Measurements from ENCODE around the gene SASH3. TPM values are rescaled to one million over a fixed set of nuclear protein-coding genes. Genes with fewer than 3 reads are reported as not detected.

SASH3 gene
- total RNA-seq, 1 donor from 2014 or later, result not detected

DNA sequence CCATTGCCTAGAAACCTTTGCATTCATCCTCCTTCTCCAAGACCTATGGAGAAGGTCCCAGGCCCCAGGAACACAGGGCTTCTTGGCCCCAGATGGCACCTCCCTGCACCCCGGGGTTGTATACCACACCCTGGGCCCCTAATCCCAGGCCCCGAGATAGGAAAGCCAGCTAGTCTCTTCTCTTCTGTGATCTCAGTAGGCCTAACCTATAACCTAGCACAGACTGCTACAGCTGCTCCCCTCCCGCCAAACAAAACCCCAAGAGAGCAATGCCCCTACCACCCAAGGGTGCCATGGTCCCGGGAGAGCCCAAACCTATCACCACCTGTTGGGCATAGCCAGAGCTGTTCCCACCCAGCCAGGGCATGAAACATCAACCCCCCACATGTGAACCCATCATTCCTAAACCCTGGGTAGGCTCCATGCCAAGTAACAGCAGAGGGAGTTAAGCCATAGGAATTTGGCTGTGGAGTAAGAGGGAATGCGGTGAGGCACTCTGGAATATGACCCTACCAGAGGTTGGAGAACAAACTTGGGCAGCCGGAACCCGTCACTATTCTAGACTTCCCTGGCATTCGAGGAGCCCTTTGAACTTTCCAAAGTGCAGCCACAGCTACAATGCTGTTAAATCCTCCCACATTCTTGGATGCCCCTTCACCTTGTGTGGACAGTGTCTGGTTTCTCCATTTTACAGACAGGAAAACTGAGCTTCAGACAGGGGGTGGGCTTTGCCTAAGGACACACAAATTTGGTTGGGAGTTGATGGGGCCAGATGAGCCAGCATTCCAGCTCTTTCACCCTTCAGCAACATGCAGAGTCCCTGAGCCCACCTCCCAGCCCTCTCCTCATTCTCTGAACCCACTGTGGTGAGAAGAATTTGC is 10.9 kb upstream of the SASH3 start:
- DNase-seq (ENCODE audit: extremely low spot score, unreplicated experiment), result no peak
- H3K27ac Mint-ChIP-seq, result no peak overlapping the region

GRCh38 chrX:129769467-129770154 is 10.1 kb upstream of the SASH3 start:
- H3K4me1 Mint-ChIP-seq (ENCODE audit: unreplicated experiment), result no peaks in the 10 kb centered on the region

More for the DNA sequence above, 10.9 kb upstream of the SASH3 start:
- Mint-ChIP-seq H3K4me3 (no peak overlapping the region), H3K27me3 (no peaks in the 10 kb centered on the region), H3K36me3 (no peaks in the 10 kb centered on the region), H3K9me3 (no peaks in the 10 kb centered on the region), H3K4me1 (ENCODE audit: unreplicated experiment) (no peaks in the 10 kb centered on the region)
- TF ChIP-seq CTCF (conservative IDR thresholded peaks at IDR 0.05), result no peak

GRCh38 chrX:129771266-129771995 is 8.3 kb upstream of the SASH3 start:
- Mint-ChIP-seq H3K4me1 (ENCODE audit: unreplicated experiment) (no peaks in the 10 kb centered on the region), H3K4me3 (no peak overlapping the region), H3K9me3 (no peaks in the 10 kb centered on the region), H3K27ac (no peak overlapping the region), H3K27me3 (no peaks in the 10 kb centered on the region), H3K36me3 (no peaks in the 10 kb centered on the region)
- no peak for DNase-seq (ENCODE audit: extremely low spot score, unreplicated experiment)
- TF ChIP-seq CTCF (conservative IDR thresholded peaks at IDR 0.05), result no peak

More at GRCh38 chrX:129769467-129770154, 10.1 kb upstream of the SASH3 start:
- no peaks in the 10 kb centered on the region for H3K27me3 Mint-ChIP-seq
- H3K27ac Mint-ChIP-seq, result no peak overlapping the region
- TF ChIP-seq CTCF (conservative IDR thresholded peaks at IDR 0.05), result no peak
- no peak overlapping the region for H3K4me3 Mint-ChIP-seq
- no peak for DNase-seq (ENCODE audit: extremely low spot score, unreplicated experiment)
- no peaks in the 10 kb centered on the region for H3K9me3 Mint-ChIP-seq
- H3K36me3 Mint-ChIP-seq, result no peaks in the 10 kb centered on the region

DNA sequence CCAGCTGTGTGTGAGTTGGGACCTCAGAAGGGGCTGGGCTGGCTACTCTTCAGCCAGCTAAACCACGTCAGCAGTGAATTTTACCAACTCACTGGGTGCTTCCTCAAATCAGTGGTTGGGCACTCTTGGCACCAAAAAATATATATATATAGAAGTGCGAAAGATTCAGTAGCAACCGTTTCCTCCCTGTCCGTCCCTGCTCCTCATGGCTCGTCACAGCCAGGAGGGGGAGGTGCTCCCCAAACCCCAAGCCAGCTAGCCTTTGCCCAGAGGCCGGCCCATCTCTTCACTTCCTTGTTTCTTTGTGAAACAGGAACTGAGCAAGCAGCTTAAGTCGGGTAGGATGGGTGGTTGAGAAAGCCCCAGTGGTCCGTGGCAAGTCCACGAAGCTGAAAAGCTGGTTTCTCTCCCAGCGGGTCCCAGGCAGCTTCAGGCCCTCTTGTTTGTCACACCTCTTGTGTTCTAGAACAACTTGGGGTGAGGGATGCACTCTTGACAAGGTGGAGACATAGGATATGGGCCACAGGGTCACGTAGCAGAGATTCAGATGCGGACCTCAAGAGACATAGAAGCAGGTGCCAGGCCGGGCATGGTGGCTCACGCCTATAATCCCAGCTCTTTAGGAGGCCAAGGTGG is 6.8 kb upstream of the SASH3 start:
- TF ChIP-seq CTCF (conservative IDR thresholded peaks at IDR 0.05), result no peak
- Mint-ChIP-seq H3K27me3 (no peaks in the 10 kb centered on the region), H3K27ac (no peak overlapping the region), H3K4me3 (no peak overlapping the region), H3K4me1 (ENCODE audit: unreplicated experiment) (no peaks in the 10 kb centered on the region), H3K9me3 (no peaks in the 10 kb centered on the region), H3K36me3 (no peaks in the 10 kb centered on the region)
- DNase-seq (ENCODE audit: extremely low spot score, unreplicated experiment), result no peak

All from type B pancreatic cell (in vitro differentiated cells).